ENCODE measurements around the gene PROSER2.

Gene PROSER2

DNA sequence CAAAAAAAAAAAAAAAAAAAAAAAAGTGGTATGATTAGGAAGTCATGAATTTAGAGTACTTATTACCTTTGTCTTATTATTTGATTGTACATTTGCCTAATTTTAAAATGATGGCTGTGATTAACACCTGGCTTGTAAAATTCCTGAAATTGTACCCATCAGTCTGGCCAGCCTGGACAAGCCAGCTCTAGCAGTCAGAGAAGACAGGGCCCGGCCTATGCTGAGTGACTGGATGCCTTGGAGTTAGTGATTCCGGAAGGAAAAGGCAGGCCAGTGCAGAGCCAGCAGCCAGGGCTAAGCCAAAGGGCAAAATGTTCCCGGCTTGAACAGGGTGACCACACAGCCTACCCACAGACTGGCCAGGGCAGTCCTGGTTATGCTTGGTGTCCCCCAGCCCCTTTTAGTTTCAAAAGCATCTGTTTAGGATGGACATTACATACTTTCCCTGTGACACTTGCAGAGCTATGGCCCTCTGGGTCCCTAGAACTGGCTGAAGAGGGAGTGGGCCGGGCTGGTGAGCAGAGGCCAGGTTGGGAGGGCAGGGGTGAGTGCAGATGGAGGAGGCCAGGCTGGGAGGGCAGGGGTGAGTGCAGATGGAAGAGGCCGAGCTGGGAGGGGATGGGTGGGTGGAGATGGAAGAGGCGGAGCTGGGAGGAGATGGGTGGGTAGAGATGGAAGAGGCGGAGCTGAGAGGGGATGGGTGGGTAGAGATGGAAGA lies 61.7 kb downstream of the PROSER2 start:
- H3K9me3 ChIP-seq (ENCODE audit: control insufficient read depth, insufficient read depth, low read length) = no peaks in the 10 kb centered on the region
- no peaks in the 10 kb centered on the region for H3K4me1 ChIP-seq (ENCODE audit: control insufficient read depth, low read length)
- H4K20me1 ChIP-seq (ENCODE audit: control insufficient read depth, insufficient read depth, low read depth, low read length) = no peaks in the 10 kb centered on the region
- no peaks in the 10 kb centered on the region for H3K79me2 ChIP-seq (ENCODE audit: control insufficient read depth, low read length)
- H3K4me3 ChIP-seq (ENCODE audit: low read length) = no peak overlapping the region
- H3K27me3 ChIP-seq (ENCODE audit: control insufficient read depth, low read length) = no peaks in the 10 kb centered on the region
- H3K4me2 ChIP-seq (ENCODE audit: low read length) = no peak overlapping the region
- no peaks in the 10 kb centered on the region for H3F3A ChIP-seq (ENCODE audit: control insufficient read depth, insufficient read depth)
- no peak overlapping the region for H3K27ac ChIP-seq (ENCODE audit: low read depth, low read length)
- TF ChIP-seq, protein P1, sequence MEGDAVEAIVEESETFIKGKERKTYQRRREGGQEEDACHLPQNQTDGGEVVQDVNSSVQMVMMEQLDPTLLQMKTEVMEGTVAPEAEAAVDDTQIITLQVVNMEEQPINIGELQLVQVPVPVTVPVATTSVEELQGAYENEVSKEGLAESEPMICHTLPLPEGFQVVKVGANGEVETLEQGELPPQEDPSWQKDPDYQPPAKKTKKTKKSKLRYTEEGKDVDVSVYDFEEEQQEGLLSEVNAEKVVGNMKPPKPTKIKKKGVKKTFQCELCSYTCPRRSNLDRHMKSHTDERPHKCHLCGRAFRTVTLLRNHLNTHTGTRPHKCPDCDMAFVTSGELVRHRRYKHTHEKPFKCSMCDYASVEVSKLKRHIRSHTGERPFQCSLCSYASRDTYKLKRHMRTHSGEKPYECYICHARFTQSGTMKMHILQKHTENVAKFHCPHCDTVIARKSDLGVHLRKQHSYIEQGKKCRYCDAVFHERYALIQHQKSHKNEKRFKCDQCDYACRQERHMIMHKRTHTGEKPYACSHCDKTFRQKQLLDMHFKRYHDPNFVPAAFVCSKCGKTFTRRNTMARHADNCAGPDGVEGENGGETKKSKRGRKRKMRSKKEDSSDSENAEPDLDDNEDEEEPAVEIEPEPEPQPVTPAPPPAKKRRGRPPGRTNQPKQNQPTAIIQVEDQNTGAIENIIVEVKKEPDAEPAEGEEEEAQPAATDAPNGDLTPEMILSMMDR (IDR thresholded peaks at IDR 0.05; ENCODE audit: low read depth, low read length, poor library complexity, severe bottlenecking) = no peak
- TF ChIP-seq EZH2phosphoT487 (IDR thresholded peaks at IDR 0.05; ENCODE audit: borderline replicate concordance, low read length) = no peak
- H3K36me3 ChIP-seq (ENCODE audit: control insufficient read depth, low read length) = no peaks in the 10 kb centered on the region
- no peaks in the 10 kb centered on the region for H3K9me2 ChIP-seq (replicated peaks; ENCODE audit: control insufficient read depth, low read length)

DNA sequence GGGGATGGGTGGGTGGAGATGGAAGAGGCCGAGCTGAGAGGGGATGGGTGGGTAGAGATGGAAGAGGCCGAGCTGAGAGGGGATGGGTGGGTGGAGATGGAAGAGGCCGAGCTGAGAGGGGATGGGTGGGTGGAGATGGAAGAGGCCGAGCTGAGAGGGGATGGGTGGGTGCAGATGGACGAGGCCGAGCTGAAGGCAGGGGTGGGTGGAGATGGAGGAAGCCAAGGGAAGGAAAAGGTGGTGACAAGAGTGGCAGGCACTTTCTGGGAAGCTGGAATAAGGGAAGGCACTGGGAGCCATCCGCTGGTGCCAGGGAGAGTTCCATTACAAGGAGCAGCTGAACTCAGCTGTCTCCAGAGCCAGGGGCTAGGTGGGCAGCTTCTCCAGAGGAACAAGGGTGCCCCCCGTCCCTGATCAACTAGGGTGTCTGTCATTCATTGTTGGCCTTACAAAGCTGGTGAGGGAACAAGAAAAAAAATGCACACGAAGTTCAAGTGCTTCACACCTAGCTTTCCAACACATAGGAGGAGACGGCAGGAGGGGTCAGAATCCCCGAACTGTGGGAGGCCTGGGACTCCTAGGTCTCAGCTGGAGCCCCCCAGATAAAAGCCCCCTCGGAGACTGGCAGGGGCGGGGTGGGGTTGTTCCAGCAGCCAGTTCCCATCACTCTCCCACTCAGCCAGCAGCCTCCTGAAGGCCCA lies 62.4 kb downstream of the PROSER2 start:
- Histone ChIP-seq H3K27me3 (ENCODE audit: control insufficient read depth, low read length) (no peaks in the 10 kb centered on the region), H3K27ac (ENCODE audit: low read depth, low read length) (no peak overlapping the region), H3K36me3 (ENCODE audit: control insufficient read depth, low read length) (no peaks in the 10 kb centered on the region), H4K20me1 (ENCODE audit: control insufficient read depth, insufficient read depth, low read depth, low read length) (no peaks in the 10 kb centered on the region), H3F3A (ENCODE audit: control insufficient read depth, insufficient read depth) (no peaks in the 10 kb centered on the region), H3K79me2 (ENCODE audit: control insufficient read depth, low read length) (no peaks in the 10 kb centered on the region), H3K4me1 (ENCODE audit: control insufficient read depth, low read length) (no peaks in the 10 kb centered on the region), H3K4me2 (ENCODE audit: low read length) (no peak overlapping the region), H3K9me3 (ENCODE audit: control insufficient read depth, insufficient read depth, low read length) (no peaks in the 10 kb centered on the region), H3K4me3 (ENCODE audit: low read length) (no peak overlapping the region), H3K9me2 (replicated peaks; ENCODE audit: control insufficient read depth, low read length) (no peaks in the 10 kb centered on the region)
- TF ChIP-seq, protein P1 (IDR thresholded peaks at IDR 0.05; ENCODE audit: low read depth, low read length, poor library complexity, severe bottlenecking) = no peak
- TF ChIP-seq EZH2phosphoT487 (IDR thresholded peaks at IDR 0.05; ENCODE audit: borderline replicate concordance, low read length) = no peak

DNA sequence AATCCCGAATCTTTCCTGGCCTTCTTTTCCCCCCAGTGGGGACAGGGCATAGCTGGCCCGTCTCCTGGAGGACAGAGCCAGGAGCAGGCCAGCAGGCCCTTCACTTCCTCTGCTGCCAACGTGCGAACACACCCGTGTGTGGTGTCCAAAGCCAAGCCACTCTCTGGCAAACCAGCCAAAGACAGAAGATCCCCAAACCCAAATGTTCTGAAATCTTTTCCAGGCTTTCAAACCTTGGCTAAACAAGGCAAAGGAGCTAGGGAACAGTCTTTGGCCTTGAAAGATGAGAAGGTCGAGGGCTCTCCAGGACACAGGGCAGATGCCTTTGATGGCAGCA lies 63.0 kb downstream of the PROSER2 start:
- no peaks in the 10 kb centered on the region for H3K4me1 ChIP-seq (ENCODE audit: control insufficient read depth, low read length)
- H3K9me3 ChIP-seq (ENCODE audit: control insufficient read depth, insufficient read depth, low read length) = no peaks in the 10 kb centered on the region
- TF ChIP-seq EZH2phosphoT487 (IDR thresholded peaks at IDR 0.05; ENCODE audit: borderline replicate concordance, low read length) = no peak
- H3K36me3 ChIP-seq (ENCODE audit: control insufficient read depth, low read length) = no peaks in the 10 kb centered on the region
- no peaks in the 10 kb centered on the region for H3K79me2 ChIP-seq (ENCODE audit: control insufficient read depth, low read length)
- no peaks in the 10 kb centered on the region for H3K9me2 ChIP-seq (replicated peaks; ENCODE audit: control insufficient read depth, low read length)
- no peak overlapping the region for H3K4me2 ChIP-seq (ENCODE audit: low read length)
- H3K4me3 ChIP-seq (ENCODE audit: low read length) = no peak overlapping the region
- H3F3A ChIP-seq (ENCODE audit: control insufficient read depth, insufficient read depth) = no peaks in the 10 kb centered on the region
- H3K27me3 ChIP-seq (ENCODE audit: control insufficient read depth, low read length) = no peaks in the 10 kb centered on the region
- H4K20me1 ChIP-seq (ENCODE audit: control insufficient read depth, insufficient read depth, low read depth, low read length) = no peaks in the 10 kb centered on the region
- H3K27ac ChIP-seq (ENCODE audit: low read depth, low read length) = no peak overlapping the region

DNA sequence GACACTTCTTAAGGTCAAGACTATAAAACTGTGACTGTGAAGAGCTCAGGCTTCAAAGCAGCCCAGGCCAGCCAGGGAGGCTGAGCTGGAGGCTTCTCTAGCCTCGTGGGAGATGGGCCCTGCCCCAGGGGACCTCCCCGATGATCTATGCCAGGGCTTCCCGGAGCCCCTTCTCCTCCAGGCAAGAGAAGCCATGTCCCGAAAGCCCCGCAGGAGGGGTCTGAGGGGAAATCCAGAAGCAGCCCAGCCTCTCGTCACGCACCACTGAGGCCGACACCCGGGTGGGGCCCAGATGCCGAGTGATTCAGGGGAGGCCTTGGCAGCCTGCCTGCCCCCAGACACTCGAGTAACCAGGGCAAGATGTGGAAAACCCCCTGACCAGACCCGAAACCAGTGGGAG lies 63.7 kb downstream of the PROSER2 start:
- Histone ChIP-seq H3K9me3 (ENCODE audit: control insufficient read depth, insufficient read depth, low read length) (no peaks in the 10 kb centered on the region), H3K4me3 (ENCODE audit: low read length) (no peak overlapping the region), H3K4me1 (ENCODE audit: control insufficient read depth, low read length) (no peaks in the 10 kb centered on the region), H3F3A (ENCODE audit: control insufficient read depth, insufficient read depth) (no peaks in the 10 kb centered on the region), H3K79me2 (ENCODE audit: control insufficient read depth, low read length) (no peaks in the 10 kb centered on the region), H3K36me3 (ENCODE audit: control insufficient read depth, low read length) (no peaks in the 10 kb centered on the region), H4K20me1 (ENCODE audit: control insufficient read depth, insufficient read depth, low read depth, low read length) (no peaks in the 10 kb centered on the region), H3K4me2 (ENCODE audit: low read length) (no peak overlapping the region), H3K9me2 (replicated peaks; ENCODE audit: control insufficient read depth, low read length) (no peaks in the 10 kb centered on the region), H3K27me3 (ENCODE audit: control insufficient read depth, low read length) (no peaks in the 10 kb centered on the region), H3K27ac (ENCODE audit: low read depth, low read length) (no peak overlapping the region)
- TF ChIP-seq, protein P1 (IDR thresholded peaks at IDR 0.05; ENCODE audit: low read depth, low read length, poor library complexity, severe bottlenecking) = no peak
- no peak for TF ChIP-seq EZH2phosphoT487 (IDR thresholded peaks at IDR 0.05; ENCODE audit: borderline replicate concordance, low read length)
